Dedifferentiated amniotic fluid mesenchymal stem cell (primary cell): Measurements from ENCODE around the gene PTCH2.
"Not testable (repeated sequence)": the region's sequence is repeated elsewhere in the genome, so short reads cannot be mapped to it uniquely, and the experiment has no call there.

Source experiments
- DNase-seq: peaks from one replicate; pipeline ENCODE4 v3.0.0-alpha.2; 2016; ENCODE audit errors: extremely low spot score

The PTCH2 gene

DNA sequence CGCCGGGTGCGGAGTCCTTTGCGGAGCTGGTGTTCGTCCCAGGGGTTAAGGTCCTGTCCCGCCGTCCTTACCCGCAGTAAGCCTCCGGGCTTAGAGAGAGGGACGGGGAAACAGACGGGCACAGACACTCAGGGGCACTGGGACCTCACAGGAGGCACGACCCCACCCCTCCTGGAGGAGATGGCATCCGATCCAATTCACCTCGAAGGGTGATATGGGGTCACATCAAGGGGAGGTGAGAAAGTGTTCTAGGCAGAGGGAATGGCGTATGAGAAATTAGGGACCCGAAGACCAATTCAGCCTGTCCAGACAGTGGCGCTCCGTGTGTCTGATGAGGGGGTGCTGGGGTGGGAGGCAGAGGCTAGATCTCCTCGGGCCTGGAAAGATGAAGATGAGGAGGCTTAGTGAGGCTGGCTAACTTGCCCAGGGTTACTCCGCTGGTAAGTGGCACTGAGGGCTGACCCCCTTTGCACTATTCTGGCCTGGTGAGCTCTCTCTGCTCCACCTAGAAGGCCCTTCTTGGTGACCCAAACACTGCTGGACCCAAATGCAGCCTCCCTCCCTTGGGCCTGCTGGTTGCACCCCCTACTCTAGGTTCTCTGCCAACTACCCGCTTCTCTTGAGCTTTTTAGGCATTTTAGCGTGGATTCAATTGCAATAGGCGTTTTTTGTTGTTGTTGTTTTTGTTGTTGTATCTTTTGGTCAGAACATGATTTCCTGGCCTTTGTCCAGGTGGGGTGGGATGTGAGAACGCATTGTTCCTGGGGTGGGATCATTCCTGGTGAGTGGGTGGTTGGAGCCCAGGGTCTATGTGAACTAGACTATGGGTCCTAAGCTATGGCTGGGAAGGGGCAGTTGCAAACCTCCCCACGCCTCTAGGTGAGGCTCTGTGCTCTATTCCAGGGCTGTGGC, 22.5 kb downstream of the PTCH2 start:
- DNase-seq, result no peak

GRCh38 chr1:44819608-44820327, 23.3 kb downstream of the PTCH2 start:
- DNase-seq, result peak; percentile 58

- DNase-seq, result peak; percentile 55
Measured at GRCh38 chr1:44819196-44819607, 23.9 kb downstream of the PTCH2 start.

DNA sequence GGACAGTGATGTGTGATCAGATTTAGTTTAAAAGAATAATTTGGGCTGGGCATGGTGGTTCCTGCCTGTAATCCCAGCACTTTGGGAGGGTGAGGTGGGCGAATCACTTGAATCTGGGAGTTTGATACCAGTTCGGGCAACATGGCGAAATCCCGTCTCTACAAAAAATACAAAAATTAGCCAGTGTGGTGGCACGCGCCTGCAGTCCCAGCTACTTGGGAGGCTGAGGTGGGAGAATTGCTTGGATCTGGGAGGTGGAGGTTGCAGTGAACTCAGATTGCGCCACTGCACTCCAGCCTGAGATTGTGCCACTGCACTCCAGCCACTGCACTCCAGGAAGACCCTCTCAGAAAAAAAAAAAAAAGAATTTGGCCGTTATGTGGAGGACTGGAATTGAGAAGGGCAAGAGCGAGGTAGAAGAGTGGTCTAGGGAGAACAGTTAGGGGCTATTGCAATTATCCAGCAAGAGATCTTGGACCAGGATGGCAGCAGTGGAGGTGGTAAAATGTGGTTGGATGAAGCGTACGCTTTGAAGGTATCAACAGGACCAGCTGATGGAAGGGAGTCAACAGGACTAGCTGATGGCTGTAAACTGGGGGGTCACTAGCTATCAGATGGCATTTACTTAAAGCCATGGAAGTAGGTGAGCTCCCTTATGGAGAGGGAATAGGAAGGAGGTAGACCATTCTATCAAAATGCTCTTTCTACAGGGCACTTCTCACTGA, 25.1 kb downstream of the PTCH2 start:
- DNase-seq, result no peak

DNA sequence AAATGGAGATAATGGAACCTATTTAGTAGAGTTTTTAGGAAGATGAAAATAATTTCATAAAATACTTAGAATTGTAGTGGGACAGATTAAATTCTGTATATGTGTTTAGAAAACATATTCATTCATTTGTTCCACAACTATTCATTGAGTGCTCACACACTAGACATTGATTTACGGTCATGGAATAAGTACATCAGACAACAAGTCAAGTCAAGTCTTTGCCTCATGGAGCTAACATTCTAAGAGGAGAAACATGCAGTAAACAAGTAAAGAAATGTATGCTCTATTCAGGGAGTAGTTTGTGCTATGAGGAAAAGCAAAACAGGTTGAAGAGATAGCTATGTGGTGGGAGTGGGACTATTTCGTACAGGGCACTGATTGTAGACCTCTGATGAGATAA, 25.7 kb downstream of the PTCH2 start:
- no peak for DNase-seq

DNA sequence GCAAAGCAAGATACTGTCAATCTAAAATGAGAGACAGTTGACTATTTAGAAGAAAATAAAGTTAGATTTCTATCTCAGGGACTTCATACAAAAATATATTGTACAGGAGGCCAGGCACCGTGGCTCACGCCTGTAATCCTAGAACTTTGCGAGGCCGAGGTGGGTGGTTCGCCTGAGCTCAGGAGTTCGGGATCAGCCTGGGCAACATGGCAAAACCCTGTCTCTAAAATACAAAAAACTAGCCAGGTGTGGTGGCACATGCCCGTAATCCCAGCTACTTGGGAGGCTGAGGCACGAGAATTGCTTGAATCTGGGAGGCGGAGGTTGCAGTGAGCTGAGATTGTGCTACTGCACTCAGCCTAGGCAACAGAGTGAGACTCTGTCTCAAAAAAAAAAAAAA, 27.1 kb downstream of the PTCH2 start:
- not testable (repeated sequence) for DNase-seq

GRCh38 chr1:44812822-44813543, 30.1 kb downstream of the PTCH2 start:
- DNase-seq, result no peak

GRCh38 chr1:44811234-44811633, 31.8 kb downstream of the PTCH2 start:
- DNase-seq, result no peak

DNA sequence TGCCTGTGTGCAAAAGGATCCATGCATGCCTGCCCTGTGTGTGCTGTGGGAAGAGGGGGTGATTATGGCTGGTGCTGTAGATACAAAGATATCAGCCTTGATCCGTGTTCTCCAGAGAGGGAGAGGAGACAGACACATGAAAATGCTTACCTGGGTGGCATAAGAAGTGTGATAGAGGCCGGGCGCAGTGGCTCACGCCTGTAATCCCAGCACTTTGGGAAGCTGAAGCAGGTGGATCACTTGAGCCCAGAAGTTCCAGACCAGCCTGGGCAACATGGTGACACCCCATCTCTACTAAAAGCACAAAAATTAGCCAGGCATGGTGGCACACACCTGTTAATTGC, 32.3 kb downstream of the PTCH2 start:
- not testable (repeated sequence) for DNase-seq

GRCh38 chr1:44810101-44810761, 32.8 kb downstream of the PTCH2 start:
- DNase-seq, result no peak

DNA sequence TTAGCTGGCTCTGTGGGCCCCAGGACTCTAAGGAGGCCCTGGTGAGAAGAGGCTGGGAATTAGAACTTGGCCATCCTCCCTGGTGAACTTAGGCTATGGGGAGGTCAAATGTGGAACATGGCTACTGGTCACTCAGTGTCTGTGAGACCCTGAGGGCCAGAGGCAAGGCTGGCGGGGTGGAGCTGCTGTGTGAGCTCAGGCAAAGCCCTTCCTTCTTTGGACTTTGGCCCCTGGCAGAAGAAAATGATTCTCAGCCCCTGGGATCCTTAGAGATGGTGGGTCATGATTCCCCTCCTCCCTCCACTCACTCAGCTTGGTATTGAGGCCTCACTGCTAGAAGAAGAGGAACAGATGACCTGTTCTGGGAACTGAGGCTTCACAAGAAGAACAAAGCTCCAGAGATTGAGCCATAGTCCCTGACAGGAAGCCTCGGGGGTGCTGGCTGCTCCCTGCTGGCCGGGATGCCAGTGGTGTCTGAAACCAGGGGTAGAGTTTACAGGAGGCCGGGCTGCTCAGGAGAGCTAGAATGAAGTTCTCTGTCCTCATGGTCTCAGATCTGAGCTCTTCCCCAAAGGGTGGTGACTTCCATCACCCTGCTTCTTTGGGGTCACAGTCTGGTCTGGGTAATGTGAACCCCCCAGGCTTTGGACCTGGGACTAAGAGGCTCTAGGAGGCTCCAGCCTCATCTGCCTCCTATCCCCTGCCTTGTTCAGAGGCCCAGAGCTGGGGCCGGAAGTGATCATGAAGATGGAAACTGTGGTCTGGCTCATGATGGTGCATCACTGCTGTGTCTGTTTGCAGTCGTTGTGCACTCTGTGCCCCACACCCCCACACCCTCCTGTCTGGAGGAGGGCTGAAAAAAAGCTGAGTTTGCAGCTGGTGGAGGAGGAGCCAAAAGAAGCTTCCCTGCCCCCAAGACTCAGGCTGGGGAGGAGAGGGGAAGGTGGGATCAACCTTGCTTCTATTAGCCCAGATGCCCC, 33.8 kb downstream of the PTCH2 start:
- peak; percentile 27 for DNase-seq

DNA sequence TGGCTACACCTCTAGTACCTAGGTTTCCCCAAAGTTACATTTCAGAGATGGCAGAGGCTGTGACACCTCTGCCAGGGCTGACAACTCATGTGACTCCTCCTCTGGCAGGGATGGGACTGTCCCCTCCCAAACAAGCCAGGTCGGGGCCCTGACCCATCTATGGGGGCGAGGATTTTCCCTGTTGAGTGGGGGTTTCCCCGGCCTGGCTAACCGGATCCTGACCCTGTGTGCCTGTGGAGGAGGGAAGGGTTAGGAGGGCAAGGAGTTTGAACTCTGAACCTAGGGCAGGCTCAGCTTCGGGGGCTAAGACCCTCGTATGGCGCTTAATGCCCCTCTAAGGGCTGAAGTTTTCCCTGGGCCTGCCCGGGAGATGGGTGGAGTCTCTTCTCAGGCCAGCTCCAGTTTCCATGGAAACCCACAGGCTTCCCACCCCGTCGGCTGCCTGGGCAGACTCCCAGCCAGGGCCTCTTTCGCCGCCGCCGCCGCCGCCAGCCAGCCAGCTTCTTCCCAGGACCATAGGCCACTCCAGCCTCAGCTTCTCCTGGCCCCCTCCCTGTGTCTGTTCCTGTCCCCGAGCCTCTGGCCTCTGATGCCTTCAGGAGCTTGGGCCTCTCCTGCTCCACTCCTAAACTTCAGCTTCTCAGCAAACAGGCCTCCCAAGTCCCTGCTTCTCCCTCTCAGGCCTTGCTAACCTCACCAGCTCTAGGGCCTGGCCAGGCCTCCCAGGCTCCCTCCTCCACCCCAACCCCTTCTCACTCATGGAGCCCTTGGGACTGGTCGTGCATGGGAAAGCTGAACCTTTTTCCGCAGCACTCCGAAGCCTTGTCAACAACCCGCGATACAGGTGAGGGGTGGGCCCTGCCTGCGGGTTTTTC, 34.8 kb downstream of the PTCH2 start, which contains the start of gene BTBD19:
Gene BTBD19 (plus strand): TSS at position 461 of the 875 bp plus-strand sequence. CDS start 298 bp downstream, at position 759.
- peak; percentile 93 for DNase-seq

DNA sequence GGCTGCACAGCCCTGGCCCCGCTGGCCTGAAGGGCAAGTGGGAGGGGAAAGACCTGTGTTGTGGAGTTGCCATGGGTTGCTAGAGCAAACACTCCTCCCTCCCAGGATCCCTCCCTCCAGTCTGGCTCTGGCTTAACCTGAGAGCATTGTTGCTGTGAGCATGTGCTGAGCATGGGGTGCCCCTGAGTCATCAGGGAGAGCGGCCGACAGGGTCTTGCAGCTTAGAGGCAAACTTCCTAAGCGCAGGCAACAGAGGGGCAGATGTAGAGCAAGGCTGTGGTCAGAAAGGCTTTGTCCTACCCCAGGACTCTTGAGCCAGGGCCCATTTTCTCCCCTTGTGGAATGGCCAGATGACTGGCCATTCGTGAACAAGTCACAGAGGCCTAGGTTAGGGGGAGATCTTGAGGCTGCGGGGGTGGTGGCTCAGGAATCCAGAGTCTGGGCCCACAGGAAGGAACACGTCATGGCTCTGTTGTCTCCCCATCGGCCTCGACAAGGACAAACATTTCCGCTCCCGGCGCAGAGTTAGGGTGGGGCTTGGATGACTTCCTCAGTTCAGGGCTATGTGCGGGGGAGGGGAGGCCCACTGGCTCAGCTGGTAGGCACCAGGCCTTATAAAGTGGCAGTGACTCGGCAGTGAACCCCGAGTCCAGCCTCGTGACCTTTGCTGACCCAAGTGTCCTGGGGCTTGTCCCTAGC, 35.5 kb downstream of the PTCH2 start:
- DNase-seq, result peak; percentile 99

DNA sequence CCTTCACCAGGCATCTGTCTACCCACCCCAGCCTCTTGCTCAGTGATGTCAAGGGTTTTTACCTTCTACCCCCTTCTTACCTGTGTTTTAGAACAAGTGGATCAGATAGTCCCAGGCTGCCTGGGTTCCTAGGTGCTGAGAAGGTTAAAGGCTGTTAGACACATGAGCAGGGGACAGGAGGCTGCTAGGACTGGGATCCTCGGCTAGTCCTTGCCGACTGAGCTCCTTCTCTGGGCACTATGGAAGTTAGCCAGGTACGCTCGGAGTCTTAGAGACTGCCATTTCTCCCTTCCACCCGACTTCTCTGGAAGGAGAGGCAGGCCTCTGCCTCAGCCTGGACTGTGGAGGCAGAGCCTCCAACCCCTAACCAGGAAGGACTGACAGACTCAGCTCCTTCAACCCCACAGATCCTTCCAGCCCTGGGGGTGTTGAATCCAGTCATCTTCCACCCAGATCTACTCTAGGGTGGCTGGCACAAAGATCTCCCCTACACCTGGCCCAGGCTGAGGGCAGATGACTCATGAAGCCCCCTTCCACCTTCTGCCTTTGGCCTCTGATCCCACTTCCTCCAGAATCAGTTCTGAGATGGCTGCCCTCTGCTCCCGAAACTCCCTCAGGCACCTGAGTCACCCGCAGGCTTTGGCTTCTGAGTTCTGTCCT, 36.2 kb downstream of the PTCH2 start, which contains the start of gene DYNLT4:
Gene DYNLT4 (minus strand): TSS at position 648 of the 660 bp plus-strand sequence. CDS start 683 bp downstream, outside the sequence.
- no peak for DNase-seq

DNA sequence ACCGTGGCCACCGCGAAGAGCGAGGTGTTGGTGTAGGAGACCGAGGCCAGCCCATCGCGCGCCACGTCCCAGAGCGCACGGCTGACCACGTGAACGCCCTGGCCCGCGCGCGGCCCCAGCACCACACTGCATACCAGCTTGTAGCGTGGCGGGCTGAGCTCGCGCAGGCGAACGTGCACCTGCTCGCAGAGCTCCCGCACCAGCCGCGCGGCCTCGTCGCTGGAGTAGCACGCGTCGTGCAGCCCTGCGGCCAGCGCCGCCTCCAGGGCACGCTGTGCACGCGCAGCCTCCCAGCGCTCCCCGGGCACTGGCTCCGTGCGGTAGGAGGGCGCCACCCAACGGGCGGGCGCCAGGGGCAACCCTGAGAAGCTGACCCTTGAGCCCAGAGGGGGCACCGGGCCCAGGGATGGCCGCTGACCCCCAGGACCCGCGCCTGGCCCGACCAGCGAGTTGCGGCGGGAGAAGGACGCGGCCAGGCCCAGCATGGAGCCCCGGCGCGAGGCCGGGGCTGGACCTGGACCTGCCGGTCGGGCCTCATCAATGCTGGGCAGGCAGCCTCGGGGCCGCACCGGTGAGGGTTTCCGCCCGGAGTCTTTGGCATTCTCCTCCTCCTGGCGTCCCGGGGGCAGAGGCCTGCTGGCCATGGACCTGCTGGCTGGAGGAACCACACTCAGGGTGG, 36.9 kb downstream of the PTCH2 start:
- no peak for DNase-seq

DNA sequence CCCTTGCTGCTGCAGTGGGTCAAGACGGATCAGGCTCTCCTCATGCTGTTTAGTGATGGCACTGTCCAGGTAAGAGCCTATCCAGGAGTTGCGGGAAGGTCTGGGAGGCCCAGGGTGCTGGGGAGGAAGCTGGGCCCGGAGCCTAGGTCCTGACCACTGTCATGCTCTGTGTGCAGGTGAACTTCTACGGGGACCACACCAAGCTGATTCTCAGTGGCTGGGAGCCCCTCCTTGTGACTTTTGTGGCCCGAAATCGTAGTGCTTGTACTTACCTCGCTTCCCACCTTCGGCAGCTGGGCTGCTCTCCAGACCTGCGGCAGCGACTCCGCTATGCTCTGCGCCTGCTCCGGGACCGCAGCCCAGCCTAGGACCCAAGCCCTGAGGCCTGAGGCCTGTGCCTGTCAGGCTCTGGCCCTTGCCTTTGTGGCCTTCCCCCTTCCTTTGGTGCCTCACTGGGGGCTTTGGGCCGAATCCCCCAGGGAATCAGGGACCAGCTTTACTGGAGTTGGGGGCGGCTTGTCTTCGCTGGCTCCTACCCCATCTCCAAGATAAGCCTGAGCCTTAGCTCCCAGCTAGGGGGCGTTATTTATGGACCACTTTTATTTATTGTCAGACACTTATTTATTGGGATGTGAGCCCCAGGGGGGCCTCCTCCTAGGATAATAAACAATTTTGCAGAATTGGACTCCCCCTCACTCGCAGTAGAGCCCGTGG, 37.6 kb downstream of the PTCH2 start:
- no peak for DNase-seq
